ENCODE data around the gene ABTB2. TPM values are rescaled to one million over a fixed set of nuclear protein-coding genes. Genes with fewer than 3 reads are reported as not detected.
A peak's percentile ranks its signal among the peaks of the same experiment; 100 is the strongest.

ABTB2 gene
- total and polyA plus RNA-seq, 12 donors: 2.5 to 19.1 (median 14.2) TPM

DNA sequence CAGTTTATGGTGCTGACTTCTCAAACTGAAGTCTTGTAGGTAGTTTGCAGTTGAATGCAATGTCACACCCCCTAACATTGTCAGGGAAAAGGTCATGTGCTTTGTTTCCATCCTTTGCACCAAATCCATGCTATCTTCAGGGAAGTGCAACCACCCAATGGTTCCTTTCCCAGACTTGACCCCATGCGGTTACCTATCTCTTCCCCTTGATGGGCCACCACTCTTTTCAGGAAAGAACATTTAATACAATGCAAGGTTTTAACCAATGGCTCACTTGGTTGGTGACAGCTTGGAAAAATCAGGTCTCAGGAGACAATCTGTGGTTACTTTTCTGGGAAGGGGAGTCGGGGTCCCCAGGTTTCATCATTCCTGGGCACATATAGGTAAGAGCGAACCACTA is 2.1 kb downstream of the ABTB2 start:
- DNase-seq (no peak), ATAC-seq (no peak)
- Histone ChIP-seq H3K4me3 (peak overlapping the region in 9 of 10 donors; percentile 58 to 88 (median 71)), H3K27me3 (peaks cover 0 to 43% (median 29%) of the 10 kb centered on the region in 7 donors), H3K4me1 (peaks cover 9 to 46% (median 37%) of the 10 kb centered on the region in 9 donors), H3K9me3 (no peaks in the 10 kb centered on the region), H3K27ac (no peak overlapping the region), H3K36me3 (no peaks in the 10 kb centered on the region)
- intact Hi-C loops (cut with DNase I): loop anchor here in 7 of 10 donors (5.0 to 10.0 kb wide), 11 partner anchors 43 to 498 kb away; partner anchors contain the start of genes CAPRIN1 (in 1 of the 7) and NAT10 (in 1 of the 7)
- TF ChIP-seq, protein P1, sequence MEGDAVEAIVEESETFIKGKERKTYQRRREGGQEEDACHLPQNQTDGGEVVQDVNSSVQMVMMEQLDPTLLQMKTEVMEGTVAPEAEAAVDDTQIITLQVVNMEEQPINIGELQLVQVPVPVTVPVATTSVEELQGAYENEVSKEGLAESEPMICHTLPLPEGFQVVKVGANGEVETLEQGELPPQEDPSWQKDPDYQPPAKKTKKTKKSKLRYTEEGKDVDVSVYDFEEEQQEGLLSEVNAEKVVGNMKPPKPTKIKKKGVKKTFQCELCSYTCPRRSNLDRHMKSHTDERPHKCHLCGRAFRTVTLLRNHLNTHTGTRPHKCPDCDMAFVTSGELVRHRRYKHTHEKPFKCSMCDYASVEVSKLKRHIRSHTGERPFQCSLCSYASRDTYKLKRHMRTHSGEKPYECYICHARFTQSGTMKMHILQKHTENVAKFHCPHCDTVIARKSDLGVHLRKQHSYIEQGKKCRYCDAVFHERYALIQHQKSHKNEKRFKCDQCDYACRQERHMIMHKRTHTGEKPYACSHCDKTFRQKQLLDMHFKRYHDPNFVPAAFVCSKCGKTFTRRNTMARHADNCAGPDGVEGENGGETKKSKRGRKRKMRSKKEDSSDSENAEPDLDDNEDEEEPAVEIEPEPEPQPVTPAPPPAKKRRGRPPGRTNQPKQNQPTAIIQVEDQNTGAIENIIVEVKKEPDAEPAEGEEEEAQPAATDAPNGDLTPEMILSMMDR (IDR thresholded peaks at IDR 0.05): no peak
- 73 to 74% methylated on average over 3 of the region's 3 CpGs for WGBS, 2 donors

DNA sequence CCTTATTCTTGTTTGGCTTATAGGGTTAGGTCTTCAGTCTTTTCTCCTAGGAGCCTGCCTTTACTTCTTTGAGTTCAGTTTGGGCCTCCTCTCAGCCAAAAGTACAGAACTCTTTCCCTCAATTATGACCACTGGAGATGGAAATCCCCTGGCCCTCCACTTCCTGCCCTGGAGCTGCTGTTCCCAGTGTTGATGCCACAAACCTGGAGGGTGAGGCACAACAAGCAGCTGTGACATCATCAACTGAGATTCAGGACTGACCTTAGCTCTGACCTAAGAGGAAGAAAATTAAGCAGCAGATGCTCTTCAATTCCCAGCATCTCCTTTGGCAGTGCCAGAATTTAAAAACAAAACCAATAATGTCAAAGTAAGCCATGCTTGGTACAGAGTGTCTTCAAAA is 3.0 kb downstream of the ABTB2 start:
- TF ChIP-seq, protein P1 (IDR thresholded peaks at IDR 0.05): no peak
- H3K9me3 ChIP-seq: no peaks in the 10 kb centered on the region
- no peak for DNase-seq
- ATAC-seq: no peak
- intact Hi-C loops (cut with DNase I): loop anchor here in 7 of 10 donors (5.0 to 10.0 kb wide), 12 partner anchors 37 to 497 kb away; partner anchors contain the start of genes CAPRIN1 (in 1 of the 7) and NAT10 (in 1 of the 7)
- peaks cover 0 to 43% (median 29%) of the 10 kb centered on the region in 7 donors for H3K27me3 ChIP-seq
- no peak overlapping the region for H3K27ac ChIP-seq
- no peaks in the 10 kb centered on the region for H3K36me3 ChIP-seq
- H3K4me1 ChIP-seq: peaks cover 9 to 51% (median 37%) of the 10 kb centered on the region in 9 donors
- peak overlapping the region in 2 of 10 donors; percentile 81 to 88 for H3K4me3 ChIP-seq

DNA sequence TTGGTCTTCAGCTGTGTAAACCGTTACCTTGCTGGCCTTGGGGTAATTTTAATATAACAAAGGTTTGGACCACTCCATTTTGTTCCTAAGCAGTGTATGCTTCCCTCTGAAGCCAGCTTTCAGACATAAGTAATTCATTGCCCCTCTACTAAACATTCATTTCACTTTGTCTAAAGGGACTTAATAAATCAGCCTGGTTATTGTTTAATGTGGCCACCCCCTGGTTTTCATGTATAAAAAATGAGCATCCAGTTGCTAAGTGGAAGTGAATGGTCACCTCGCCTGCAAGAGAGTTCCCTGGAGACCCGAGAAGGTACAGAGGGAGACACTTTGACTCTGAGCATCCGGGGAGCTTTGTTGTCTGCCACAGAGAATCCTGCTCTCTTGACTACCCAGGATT is 3.9 kb downstream of the ABTB2 start:
- H3K27ac ChIP-seq: no peak overlapping the region
- DNase-seq (no peak), ATAC-seq (no peak)
- H3K27me3 ChIP-seq: peaks cover 0 to 43% (median 29%) of the 10 kb centered on the region in 7 donors
- H3K4me3 ChIP-seq: no peak overlapping the region
- intact Hi-C loops (cut with DNase I): loop anchor here in 2 of 10 donors (5.0 to 10.0 kb wide), 2 partner anchors 37 to 89 kb away; no protein-coding TSS in a partner anchor
- no peaks in the 10 kb centered on the region for H3K36me3 ChIP-seq
- TF ChIP-seq, protein P1 (IDR thresholded peaks at IDR 0.05): no peak
- 90% methylated on average over 4 of the region's 4 CpGs for WGBS, 2 donors
- no peaks in the 10 kb centered on the region for H3K9me3 ChIP-seq
- peaks cover 12 to 59% (median 41%) of the 10 kb centered on the region in 9 donors for H3K4me1 ChIP-seq

DNA sequence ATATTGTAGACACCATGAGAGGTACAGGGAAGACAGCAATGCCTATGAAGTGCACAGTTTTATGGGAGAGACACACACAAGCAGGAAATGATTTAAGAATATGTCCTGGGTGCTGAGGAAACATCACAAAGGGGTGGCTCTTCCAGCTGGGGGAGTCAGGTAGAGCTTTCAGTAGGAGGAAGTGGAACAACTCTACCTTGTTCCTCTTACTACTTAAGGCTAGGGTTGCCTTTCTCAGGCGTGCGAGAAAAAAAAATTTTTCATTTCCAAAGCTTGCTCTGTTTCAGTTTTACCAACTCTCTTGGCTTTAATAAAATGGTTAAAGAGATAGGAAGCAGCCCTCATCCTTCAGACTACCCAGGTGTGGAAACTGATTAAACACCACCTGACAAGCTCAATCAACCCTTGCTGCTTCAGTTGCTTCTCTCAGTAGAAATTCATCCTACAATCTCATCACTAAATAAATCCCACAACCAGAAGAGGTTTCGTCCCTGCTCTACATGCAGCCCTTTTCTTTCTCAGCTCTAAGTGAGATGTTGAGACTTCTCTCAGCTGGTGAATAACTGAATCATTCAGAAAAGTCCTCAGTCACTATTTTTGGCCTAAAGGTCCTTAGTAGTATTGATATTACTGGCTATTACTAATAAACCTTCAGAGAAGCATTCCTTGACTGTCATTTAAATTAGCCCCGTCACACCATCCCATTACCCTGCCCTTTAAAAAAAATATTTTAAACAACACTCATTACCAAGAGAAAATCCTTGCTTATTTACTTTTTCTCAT is 5.9 kb downstream of the ABTB2 start:
- intact Hi-C loops (cut with DNase I): loop anchor here in 2 of 10 donors (5.0 to 10.0 kb wide), 2 partner anchors 35 to 87 kb away; no protein-coding TSS in a partner anchor
- no peaks in the 10 kb centered on the region for H3K9me3 ChIP-seq
- H3K36me3 ChIP-seq: no peaks in the 10 kb centered on the region
- H3K27me3 ChIP-seq: peaks cover 0 to 43% (median 29%) of the 10 kb centered on the region in 7 donors
- peaks cover 22 to 64% (median 47%) of the 10 kb centered on the region in 9 donors for H3K4me1 ChIP-seq
- 95% methylated on average over 4 of the region's 4 CpGs for WGBS, 2 donors
- ATAC-seq (no peak), DNase-seq (no peak)
- TF ChIP-seq, protein P1 (IDR thresholded peaks at IDR 0.05): no peak
- H3K27ac ChIP-seq: no peak overlapping the region
- H3K4me3 ChIP-seq: no peak overlapping the region
